HG03342 (cell line): ENCODE measurements around the gene H2BW2.
A peak's percentile ranks its signal among the peaks of the same experiment; 100 is the strongest.
"Not testable (repeated sequence)": the region's sequence is repeated elsewhere in the genome, so short reads cannot be mapped to it uniquely, and the experiment has no call there.

ENCODE experiments used
- ATAC-seq: cut with Tn5 transposase; IDR thresholded peaks from one replicate; pipeline ENCODE4 v1.9.1; 2021; ENCODE audit warnings: mild to moderate bottlenecking, moderate library complexity; ENCODE audit not compliant: unreplicated experiment

Gene H2BW2

DNA sequence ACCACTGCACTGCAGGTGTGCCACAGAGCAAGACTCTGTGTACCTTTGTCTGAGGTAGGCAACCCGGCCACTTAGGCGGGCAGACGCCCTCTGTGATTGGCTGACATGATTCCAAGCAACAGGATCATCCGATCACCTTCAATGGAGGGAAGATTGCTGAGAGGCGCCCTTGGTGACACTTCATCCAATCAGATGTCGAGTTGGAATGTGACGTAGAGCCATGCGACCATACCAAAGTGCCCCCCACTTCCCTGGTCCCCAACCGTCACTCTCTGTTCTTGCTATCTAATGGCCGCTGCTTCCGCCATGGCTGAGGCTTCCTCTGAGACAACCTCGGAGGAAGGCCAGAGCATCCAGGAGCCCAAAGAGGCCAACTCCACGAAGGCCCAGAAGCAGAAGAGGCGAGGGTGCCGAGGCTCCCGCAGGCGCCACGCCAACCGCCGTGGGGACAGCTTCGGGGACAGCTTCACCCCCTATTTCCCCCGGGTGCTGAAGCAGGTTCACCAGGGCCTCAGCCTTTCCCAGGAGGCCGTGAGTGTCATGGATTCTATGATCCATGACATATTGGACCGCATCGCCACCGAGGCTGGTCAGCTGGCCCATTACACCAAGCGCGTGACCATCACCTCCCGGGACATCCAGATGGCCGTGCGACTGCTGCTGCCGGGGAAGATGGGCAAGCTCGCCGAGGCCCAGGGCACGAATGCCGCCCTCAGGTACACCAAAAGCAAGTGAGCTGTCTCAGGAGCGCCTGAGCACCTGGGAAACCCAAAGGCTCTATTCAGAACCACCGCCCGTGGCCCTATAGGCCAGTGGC is at the start of gene H2BW2:
H2BW2 (plus strand) TSS at position 268 of the 817 bp plus-strand sequence; CDS start at position 307, 39 bp downstream.
- no peak for ATAC-seq

DNA sequence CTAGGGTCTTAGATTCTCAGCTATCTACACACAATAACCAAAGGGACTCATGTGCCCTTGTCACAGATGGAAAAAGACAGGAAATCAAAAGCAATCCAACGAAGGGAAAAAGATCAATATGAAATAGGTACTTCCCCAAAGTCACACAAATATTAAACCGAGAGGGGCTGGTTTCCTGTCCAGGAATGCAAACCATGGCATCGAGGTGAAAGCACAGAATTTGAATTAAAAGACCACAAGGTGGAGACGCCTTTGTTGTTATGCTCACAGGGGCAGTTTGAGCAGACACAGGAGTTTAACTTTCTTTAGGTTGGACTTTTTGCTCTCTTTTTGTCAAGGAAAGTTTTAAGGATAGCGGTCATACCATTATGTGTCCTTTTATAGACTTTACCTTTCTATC is 40.5 kb upstream of the H2BW2 start:
- ATAC-seq, result peak; percentile 82

DNA sequence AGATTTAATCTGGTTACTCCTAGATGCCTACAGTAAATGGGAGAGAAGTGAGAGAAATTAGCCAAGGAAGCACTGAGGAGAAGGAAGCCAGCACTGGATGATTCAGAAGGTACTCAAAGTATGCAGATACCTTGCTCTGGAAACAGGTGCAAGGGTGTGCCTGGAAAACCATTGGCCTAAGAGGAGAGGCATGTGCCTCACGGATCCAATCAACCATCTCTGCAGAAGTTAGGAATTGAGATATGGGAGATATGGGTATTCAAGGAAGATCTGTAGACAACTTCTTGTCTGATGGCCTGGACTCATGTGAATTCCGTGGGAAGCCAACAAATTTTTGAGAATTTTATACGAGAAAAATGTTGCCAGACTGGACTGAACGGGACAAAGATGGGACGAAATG is 30.9 kb upstream of the H2BW2 start:
- ATAC-seq, result no peak

DNA sequence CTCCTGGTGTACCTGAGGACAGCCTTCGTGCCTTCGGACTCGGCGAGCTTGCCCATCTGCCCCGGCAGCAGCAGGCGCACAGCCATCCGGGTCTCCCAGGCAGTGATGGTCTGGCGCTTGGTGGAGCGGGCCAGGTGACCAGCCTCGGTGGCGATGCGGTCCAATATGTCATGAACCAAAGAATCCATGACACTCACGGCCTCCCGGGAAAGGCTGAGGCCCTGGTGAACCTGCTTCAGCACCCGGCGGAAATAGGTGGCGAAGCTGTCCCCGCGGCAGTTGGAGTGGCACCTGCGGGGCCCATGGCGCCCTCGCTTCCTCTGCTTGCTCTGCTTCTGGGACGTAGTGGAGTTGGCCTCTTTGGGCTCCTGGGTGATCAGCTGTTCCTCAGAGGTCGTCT is 26.6 kb upstream of the H2BW2 start:
- no peak for ATAC-seq

DNA sequence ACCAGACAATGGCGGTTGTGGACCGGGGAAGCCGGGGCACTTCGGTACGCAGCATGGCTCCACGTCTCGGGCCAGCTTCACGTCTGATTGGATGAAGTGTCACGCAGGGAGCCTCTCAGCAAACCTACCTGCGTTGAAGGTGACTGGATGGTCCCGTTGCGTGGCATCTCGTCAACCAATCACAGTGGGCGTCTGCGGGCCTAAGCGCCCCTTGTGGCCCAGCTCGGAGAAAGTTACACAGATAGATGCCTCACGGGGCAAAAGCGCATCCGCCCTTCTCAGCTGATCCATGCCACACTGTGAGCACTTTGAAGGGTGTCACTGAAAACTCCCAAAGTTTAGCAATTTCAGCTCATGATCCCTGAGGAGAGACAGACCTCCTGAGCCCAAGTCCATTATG is 26.1 kb upstream of the H2BW2 start, which contains the start of gene H2BW1:
H2BW1 (minus strand) TSS at position 103 of the 400 bp plus-strand sequence. CDS start 132 bp downstream, outside the sequence.
- ATAC-seq, result no peak

DNA sequence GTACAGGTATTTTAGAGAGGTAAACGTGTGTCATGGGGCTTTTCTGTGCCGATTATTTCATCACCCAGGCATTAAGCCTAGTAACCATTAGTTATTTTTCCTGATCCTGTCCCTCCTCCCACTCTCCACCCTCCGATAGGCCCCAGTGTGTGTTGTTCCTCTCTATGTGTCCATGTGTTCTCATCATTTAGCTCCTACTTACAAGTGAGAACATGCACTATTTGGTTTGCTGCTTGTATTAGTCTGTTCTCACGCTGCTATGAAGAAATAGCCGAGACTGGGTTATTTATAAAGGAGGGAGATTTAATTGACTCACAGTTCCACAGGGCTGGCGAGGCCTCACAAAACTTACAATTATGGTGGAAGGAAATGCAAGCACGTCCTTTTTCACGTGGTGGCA is 24.2 kb upstream of the H2BW2 start:
- not testable (repeated sequence) for ATAC-seq

DNA sequence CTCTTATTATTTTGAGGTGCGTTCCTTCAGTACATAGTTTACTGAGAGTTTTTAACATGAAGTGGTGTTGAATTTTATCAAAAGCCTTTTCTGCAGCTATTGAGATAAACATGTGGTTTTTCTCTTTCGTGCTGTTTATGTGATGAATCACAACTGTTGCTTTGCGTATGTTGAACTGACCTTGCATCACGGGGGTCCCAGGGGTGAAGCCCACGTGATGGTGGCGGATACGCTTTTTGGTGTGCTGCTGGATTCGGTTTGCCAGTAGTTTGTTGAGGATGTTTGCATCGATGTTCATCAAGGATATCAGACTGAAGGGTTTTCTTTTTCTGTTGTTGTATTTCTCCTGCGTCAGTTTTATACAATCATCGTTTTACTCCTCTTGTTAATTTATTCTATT is 21.6 kb upstream of the H2BW2 start:
- ATAC-seq, result no peak

DNA sequence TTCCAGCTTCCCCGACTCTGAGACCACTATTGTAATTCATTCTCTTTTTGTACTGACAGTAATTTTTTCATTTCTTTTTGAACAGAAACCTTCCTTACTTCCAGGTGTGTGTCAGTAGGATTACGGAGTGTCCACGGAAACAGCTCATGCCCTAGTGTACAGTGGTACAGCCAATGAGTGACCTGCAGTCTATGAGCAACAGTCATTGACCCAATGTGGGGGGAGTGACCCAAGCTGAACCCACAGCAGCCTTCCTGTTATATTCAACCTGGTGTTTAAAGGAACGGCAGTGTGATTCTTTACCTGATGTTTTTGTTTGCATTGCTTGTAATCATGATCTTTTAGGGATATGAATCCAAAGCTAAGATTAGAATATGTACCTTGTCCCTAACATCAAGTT is 1.2 kb downstream of the H2BW2 start:
- ATAC-seq, result no peak

DNA sequence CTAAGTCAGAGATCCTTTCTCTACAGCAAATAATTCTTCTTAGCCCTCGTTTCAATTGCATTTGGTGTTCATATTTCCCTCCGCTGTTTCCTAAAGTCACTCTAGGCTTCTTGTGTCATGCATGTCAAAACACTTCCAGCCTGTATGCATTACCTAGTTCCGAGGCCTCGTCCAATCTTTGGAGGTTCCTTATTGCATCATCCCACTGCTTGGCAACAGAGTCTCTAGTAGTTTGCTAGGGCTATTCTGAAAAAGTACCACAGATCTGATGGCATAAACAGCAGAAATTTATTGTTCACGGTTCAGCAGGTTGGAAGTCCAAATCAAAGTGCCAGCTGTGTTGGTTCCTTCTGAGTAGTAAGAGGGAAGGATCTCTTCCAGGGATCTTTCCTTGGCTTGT is 5.9 kb downstream of the H2BW2 start:
- no peak for ATAC-seq

DNA sequence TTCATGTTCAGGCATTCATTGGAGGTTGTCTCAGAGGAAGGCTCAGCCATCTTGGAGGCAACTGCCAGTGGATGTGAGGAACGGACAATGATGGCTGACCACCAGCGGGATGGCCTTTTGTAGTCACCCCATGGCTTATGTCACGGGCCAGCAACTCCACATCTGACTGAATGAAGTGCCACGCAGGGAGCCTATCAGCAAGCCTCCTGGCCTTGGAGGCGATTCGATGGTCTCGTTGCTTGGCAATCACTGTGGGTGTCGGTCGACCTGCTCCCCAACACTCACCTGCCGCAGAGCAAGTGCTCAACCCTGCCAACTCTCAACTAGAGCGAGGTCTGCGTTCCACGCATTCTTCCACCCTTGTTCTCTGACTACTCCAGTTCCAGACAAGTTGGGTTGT is 7.4 kb downstream of the H2BW2 start:
- ATAC-seq, result no peak

DNA sequence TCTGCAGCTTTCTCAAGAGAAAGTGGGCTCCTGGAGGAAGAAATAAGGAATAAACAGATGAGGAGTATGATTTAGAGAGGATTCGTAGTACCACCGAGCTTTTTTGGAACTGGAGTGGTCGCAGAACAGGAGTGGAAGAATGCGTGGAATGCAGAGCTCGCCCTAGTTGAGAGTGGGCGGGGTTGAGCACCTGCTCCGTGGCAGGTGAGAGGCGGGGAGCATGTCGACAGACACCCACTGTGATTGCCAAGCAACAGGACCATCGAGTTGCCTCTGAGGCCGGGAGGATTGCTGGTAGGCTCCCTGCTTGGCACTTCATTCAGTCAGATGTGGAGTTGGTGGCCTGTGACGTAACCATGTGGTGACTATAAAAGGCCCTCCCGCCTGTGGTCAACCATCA is 15.2 kb downstream of the H2BW2 start:
- ATAC-seq, result not testable (repeated sequence)

DNA sequence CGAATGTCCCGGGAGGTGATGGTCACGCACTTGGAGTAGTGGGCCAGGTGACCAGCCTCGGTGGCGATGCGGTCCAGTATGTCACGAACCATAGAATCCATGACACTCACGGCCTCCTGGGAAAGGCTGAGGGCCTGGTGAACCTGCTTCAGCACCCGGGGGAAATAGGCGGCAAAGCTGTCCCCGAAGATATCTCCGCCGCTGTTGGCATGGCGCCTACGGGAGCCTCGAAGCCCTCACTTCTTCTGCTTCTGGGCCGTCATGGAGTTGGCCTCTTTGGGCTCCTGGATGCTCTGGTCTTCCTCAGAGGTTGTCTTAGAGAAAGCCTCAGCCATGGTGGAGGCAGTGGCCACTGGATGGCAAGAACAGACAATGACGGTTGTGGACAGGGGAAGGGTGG is 22.9 kb downstream of the H2BW2 start:
- ATAC-seq, result not testable (repeated sequence)

DNA sequence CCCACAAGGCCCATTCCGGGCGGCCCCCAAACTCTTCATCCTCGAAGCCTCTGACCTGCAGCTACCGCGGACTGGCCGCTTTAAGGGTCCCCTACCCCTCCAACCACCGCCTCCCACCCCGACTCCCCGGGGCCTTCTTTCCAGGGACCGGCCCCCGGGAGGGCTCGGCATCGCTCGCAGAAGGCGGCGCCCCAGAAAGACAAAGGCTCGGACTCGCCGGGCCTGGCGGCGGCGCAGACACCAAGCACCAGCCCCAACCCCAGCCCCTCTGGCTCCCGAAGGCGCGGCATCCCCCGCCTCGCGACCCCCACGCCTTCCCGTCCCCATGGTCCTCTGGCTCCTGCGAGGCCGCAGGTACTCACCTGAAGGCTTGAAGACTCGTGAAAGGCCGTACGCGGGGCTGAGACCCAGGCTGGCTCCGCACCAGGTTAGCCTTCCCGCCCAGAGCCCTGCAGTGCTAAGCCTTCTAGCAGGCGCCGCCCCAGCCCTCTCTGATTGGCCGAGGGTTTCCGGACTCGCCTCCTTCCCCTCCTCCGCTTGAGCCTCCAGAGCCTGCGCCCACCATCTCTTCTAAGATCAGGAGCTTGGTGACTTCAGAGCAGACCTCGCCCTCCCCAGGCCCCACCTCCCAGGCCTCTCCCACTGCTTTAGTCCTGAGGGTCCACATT is 36.2 kb downstream of the H2BW2 start, which contains the start of gene TMSB15C:
TMSB15C (minus strand) TSS at position 459 of the 668 bp plus-strand sequence.
- peak; percentile 99 for ATAC-seq

DNA sequence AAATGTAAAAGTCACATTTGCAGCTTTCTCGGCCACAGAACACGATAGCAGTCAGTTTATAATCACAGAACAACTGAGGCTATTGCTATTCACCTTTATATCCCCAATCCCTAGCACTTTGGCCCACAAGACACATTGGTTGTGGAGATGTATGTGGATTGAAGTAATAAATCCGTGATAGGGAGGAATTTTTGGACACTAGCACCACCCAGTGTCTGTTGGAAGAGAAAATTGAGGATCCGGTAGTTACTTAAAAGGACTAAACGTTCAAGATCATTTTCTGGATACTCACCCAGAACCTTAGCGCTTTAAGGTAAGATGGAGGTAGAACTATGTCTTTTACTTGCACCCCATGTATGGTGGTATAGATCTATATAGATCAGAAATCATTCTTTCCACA is 38.1 kb downstream of the H2BW2 start:
- ATAC-seq, result not testable (repeated sequence)

DNA sequence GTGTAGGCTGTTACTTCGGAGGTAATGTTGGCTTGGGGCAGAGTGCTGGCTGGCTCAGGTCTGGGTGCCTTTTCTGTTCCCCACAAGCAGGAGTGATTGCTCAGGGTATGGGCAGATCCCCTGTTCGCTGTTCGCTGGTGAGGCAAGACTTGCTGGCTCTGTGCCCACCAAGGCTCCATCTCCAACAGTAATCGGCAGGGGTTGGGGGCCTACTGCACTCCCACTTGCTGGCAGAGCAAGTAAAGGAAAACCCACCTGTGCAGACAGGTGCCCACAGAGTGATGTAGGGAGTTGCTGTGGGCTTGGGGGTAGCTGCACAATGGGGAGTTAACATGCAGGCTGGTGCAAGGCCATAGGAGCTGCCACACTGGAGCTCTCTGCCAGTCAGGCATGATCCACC is 44.3 kb downstream of the H2BW2 start:
- no peak for ATAC-seq

DNA sequence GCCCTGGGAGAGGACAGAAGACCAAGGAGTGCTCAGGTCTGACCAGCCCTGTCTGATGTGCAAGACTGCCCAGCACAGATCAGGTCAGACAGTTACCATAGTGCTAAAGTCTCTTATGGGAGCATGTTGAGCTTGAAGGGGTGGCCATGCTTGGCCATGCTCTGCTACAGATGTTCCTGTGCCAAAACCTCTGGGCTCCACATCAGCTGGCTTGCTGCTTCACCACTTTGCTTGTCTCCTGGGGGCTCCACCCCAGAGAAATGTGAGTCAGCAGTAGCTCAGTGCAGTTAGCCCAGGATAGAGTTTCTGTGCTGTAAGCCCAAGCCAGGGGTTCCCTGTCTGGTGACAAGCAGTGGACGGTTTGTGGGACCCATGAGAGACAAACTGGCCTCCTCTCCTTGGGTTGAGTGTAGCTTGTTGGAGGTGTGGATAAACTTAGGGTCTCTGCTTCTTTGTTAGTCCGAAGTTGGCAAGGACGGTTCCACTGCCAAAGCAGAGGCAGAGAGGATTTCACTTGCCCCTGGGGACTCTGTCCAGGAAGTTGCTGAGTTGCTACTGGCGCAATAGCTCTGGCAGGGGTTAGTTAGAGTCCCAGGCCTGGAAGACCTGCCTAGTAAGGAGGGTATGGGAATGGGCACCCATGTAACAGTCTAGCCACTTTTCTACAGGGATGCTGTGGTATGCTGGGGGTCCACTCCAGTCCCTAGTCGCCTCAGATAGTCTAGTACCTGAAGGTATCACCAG is 45.0 kb downstream of the H2BW2 start:
- ATAC-seq, result no peak

DNA sequence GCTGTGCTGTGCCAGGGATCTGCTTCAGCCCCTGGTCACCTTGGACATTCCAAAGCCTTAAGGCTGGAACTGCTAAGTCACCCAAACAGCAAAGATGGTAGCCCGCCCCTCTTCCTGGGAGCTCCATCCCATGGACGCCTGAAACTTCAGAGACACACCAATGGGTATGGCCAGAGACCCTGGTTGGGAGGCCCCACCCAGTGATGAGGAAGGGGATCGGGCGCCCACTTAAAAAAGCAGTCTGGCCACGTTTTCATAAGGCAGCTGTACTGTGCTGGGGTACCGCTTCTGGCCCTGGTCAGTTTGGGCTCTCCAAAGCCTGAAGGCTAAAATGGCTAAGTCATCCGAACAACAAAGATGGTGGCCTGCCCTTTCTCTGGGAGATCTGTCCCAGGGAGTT is 45.7 kb downstream of the H2BW2 start:
- no peak for ATAC-seq

DNA sequence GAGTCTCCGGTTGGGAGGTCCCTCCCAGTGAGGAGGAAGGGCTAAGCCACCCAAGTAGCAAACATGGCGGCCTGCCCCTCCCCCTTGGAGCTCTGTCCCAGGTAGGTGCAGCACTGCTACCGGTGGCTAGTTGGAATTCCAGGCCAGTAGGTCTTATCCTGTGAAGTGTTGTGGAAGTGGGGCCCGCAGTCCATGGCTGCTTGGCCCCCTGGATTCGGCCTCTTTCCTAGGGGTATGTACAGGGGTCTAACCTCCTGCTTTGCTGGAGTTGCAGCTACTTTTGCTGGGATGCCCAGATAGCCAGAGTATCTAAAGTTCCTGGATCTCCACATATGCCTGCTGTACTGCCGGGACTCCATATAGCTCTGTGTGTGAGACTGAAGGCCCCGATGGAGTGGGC is 46.2 kb downstream of the H2BW2 start:
- no peak for ATAC-seq
